ENCODE data around the gene HEATR1.

DNA sequence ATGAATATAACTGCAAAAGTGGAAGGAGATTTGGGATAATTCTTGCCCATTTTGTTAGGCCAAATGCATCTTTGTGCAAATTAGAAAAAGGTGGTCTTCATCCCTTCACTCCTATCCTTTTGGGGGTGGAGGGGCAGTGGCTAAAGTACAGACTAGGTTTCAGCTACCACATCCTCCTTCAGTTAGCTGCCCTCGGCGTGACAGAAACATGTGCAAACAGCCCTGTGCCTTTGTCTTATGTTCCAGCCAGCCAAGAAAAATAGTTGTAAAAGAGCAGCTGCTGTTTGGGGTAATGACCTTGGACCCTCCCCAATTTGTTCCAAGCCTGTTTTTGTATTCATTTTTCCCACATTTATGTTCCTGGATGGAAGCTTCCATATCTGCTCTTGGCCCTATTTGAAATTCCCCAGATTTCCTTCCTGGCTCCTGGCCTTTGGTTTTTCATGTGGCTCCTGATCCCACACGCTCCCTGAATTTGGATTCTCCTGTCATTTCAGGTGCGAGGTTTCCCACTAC, 88.8 kb downstream of the HEATR1 start:
- no peak for TF ChIP-seq SP1 (IDR thresholded peaks at IDR 0.05)
- no peak for TF ChIP-seq BHLHE40 (IDR thresholded peaks at IDR 0.05; ENCODE audit: borderline replicate concordance)
- no peak for TF ChIP-seq SUZ12 (IDR thresholded peaks at IDR 0.05)
- TF ChIP-seq ZNF384 (IDR thresholded peaks at IDR 0.05): no peak
- no peak for TF ChIP-seq FOXM1 (IDR thresholded peaks at IDR 0.05; ENCODE audit: borderline replicate concordance)
- no peak for TF ChIP-seq ELF4 (IDR thresholded peaks at IDR 0.05)
- TF ChIP-seq FOXK2 (IDR thresholded peaks at IDR 0.05): no peak
- no peak for TF ChIP-seq HDGF (IDR thresholded peaks at IDR 0.05; ENCODE audit: borderline replicate concordance)
- no peak for TF ChIP-seq CTBP1 (IDR thresholded peaks at IDR 0.05; ENCODE audit: borderline replicate concordance)
- TF ChIP-seq, protein P1, sequence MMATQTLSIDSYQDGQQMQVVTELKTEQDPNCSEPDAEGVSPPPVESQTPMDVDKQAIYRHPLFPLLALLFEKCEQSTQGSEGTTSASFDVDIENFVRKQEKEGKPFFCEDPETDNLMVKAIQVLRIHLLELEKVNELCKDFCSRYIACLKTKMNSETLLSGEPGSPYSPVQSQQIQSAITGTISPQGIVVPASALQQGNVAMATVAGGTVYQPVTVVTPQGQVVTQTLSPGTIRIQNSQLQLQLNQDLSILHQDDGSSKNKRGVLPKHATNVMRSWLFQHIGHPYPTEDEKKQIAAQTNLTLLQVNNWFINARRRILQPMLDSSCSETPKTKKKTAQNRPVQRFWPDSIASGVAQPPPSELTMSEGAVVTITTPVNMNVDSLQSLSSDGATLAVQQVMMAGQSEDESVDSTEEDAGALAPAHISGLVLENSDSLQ (IDR thresholded peaks at IDR 0.05): no peak
- no peak for TF ChIP-seq L3MBTL2 (conservative IDR thresholded peaks at IDR 0.05)
- no peak for TF ChIP-seq FOXA1 (IDR thresholded peaks at IDR 0.05)

Data from HEK293T (cell line).